ENCODE results near the gene CIAPIN1. TPM values are rescaled to one million over a fixed set of nuclear protein-coding genes. Genes with fewer than 3 reads are reported as not detected.

CIAPIN1 gene
- total RNA-seq, 1 donor from 2014 or later: 52.3 TPM

DNA sequence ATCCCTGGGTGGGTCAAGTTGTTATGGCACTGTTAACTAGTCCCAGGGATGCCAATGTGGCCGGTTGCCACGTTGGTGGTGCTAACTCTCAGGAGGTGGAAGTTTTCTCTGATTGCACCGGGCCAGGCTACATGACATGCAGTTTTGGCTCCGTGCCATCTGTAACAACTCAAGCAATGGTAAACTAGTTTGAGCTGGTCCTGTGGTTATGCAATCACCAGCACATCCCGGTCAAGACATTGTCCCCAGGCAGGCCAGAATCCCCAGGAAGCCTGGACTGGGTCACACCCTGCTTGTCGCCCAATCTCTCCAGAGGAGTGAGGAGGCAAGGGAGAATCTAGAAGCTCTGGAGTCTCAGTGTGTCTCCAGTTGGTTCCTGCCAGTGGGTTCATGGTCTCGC is 52.7 kb downstream of the CIAPIN1 start:
- no peak overlapping the region for H3K4me3 Mint-ChIP-seq
- no peak for TF ChIP-seq CTCF (IDR thresholded peaks at IDR 0.05)
- H3K36me3 Mint-ChIP-seq (ENCODE audit: low read depth): no peaks in the 10 kb centered on the region
- peaks cover 13% of the 10 kb centered on the region for H3K4me1 Mint-ChIP-seq
- no peak for DNase-seq
- intact Hi-C loops (cut with micrococcal nuclease): no loop called here
- ChIA-PET POLR2A (no interaction called here), CTCF (no interaction called here)
- no peaks in the 10 kb centered on the region for H3K9me3 Mint-ChIP-seq
- no peaks in the 10 kb centered on the region for H3K27me3 Mint-ChIP-seq
- no peak for ATAC-seq (ENCODE audit: low read depth)
- H3K27ac Mint-ChIP-seq: no peak overlapping the region

DNA sequence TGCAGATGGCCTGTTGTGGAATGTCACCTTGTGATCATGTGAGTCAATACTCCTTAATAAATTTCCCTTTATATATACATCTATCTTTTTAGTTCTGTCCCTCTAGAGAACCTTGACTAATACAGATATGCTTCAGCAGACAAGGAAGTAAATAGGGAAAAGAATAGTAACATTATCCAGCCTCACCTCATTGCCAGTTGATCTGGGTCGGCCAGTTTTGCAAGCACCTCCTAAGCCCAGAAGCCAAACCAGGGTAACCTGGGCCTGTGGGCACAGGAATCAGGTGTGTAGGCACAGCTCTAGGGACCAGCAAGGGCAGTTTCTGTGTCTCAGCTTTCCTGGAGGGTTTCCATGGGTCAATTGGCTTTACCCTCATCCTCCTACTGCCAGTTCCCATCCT is 54.5 kb downstream of the CIAPIN1 start:
- H3K27me3 Mint-ChIP-seq: no peaks in the 10 kb centered on the region
- H3K27ac Mint-ChIP-seq: no peak overlapping the region
- peaks cover 23% of the 10 kb centered on the region for H3K4me1 Mint-ChIP-seq
- TF ChIP-seq CTCF (IDR thresholded peaks at IDR 0.05): no peak
- POLR2A ChIA-PET: interaction anchor here (0.7 kb wide), 1 partner anchor 53 kb away, joined by 3 read pairs; no protein-coding TSS in a partner anchor
- CTCF ChIA-PET: no interaction called here
- intact Hi-C loops (cut with micrococcal nuclease): no loop called here
- ATAC-seq (ENCODE audit: low read depth) (no peak), DNase-seq (no peak)
- no peaks in the 10 kb centered on the region for H3K9me3 Mint-ChIP-seq
- H3K4me3 Mint-ChIP-seq: no peak overlapping the region
- H3K36me3 Mint-ChIP-seq (ENCODE audit: low read depth): no peaks in the 10 kb centered on the region

DNA sequence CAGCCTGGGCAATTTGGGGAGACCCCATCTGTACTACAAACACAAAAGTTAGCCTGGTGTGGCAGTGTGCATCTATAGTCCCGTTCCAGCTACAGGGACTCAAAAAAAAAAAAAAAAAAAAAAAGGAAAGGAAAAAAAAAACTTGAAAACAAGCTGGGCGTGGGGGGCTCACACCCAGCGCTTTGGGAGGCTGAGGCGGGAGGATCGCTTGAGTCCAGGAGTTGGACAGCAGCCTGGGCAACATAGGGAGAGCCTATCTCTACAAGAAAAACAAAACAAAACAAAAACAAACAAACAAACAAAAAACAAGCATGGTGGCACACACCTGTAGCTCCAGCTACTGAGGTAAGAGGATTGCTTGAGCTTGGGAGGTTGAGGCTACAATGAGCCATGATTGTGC is 55.5 kb downstream of the CIAPIN1 start:
- no peaks in the 10 kb centered on the region for H3K36me3 Mint-ChIP-seq (ENCODE audit: low read depth)
- ATAC-seq (ENCODE audit: low read depth) (no peak), DNase-seq (no peak)
- no peaks in the 10 kb centered on the region for H3K27me3 Mint-ChIP-seq
- H3K4me1 Mint-ChIP-seq: peaks cover 29% of the 10 kb centered on the region
- no peaks in the 10 kb centered on the region for H3K9me3 Mint-ChIP-seq
- intact Hi-C loops (cut with micrococcal nuclease): no loop called here
- ChIA-PET POLR2A (interaction anchor here (0.6 to 0.7 kb wide), 3 partner anchors 20 to 145 kb away, joined by 4 to 5 read pairs (median 5); no protein-coding TSS in a partner anchor), CTCF (interaction anchor here (1.7 kb wide), 1 partner anchor 25 kb away, joined by 6 read pairs; no protein-coding TSS in a partner anchor)
- no peak overlapping the region for H3K27ac Mint-ChIP-seq
- no peak overlapping the region for H3K4me3 Mint-ChIP-seq
- TF ChIP-seq CTCF (IDR thresholded peaks at IDR 0.05): no peak

DNA sequence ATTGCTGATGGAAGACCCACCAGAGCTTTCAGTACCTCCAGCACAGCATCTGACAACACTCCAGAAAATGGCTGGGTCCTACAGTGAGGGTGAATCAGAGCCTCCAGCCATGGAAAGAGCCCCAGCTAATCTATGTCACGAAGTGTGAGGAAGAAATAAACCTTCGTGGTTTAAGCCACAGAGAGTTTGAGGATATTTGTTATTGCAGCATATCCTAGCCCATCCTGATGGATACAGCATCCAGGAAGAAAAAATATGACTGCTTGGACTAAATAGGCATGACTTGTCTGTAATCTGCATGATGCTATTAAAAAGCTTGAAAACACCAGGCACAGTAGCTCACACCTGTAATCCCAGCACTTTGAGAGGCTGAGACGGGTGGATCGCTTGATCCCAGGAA is 55.9 kb downstream of the CIAPIN1 start:
- Mint-ChIP-seq H3K27ac (no peak overlapping the region), H3K27me3 (no peaks in the 10 kb centered on the region), H3K36me3 (ENCODE audit: low read depth) (no peaks in the 10 kb centered on the region), H3K4me3 (no peak overlapping the region), H3K4me1 (peaks cover 33% of the 10 kb centered on the region), H3K9me3 (no peaks in the 10 kb centered on the region)
- POLR2A ChIA-PET: interaction anchor here (0.7 kb wide), 1 partner anchor 29 kb away, joined by 5 read pairs; no protein-coding TSS in a partner anchor
- ATAC-seq (ENCODE audit: low read depth) (no peak), DNase-seq (no peak)
- intact Hi-C loops (cut with micrococcal nuclease): no loop called here
- no peak for TF ChIP-seq CTCF (IDR thresholded peaks at IDR 0.05)
- CTCF ChIA-PET: interaction anchor here (1.7 kb wide), 1 partner anchor 26 kb away, joined by 6 read pairs; no protein-coding TSS in a partner anchor

DNA sequence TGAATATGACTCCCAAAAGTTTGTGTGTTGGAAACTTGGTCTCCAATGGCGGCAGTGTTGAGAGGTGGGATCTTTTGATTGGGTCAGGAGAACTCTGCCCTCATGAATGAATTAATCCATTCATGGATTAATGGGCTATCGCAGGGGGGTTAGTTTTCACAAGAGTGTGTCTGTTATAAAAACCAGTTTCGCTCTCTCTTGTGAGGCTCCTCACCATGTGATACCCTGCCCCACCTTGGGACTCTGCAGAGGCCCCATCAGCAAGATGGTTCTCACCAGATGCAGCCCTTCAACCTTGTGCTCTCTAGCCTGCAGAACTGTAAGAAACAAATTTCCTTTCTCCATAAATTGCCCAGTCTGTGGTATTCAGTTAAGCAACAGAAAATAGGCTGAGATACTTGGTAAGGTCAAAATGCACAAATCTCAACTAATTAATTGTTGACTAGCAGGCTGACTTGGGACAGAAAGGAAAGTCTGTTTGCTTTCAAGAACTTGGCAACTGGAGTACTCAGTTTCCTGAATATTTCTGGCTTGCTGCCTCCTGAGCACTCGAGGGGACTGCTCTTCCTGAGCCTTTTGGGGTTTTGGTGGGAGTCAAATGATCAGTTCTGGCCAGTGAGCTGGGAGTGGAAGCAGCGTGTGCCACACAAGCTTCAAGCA is 56.4 kb downstream of the CIAPIN1 start:
- no peak for TF ChIP-seq CTCF (IDR thresholded peaks at IDR 0.05)
- ATAC-seq (ENCODE audit: low read depth) (no peak), DNase-seq (no peak)
- POLR2A ChIA-PET: interaction anchor here (0.7 kb wide), 1 partner anchor 28 kb away, joined by 5 read pairs; no protein-coding TSS in a partner anchor
- H3K27me3 Mint-ChIP-seq: no peaks in the 10 kb centered on the region
- peaks cover 36% of the 10 kb centered on the region for H3K4me1 Mint-ChIP-seq
- H3K27ac Mint-ChIP-seq: no peak overlapping the region
- H3K9me3 Mint-ChIP-seq: no peaks in the 10 kb centered on the region
- CTCF ChIA-PET: interaction anchor here (1.7 kb wide), 1 partner anchor 26 kb away, joined by 6 read pairs; no protein-coding TSS in a partner anchor
- intact Hi-C loops (cut with micrococcal nuclease): no loop called here
- H3K36me3 Mint-ChIP-seq (ENCODE audit: low read depth): no peaks in the 10 kb centered on the region
- no peak overlapping the region for H3K4me3 Mint-ChIP-seq

Measured in activated B cell treated with CpG ODN at 0.5 μM for 24 hours (primary cell).